PC-3 (cell line): ENCODE measurements around the gene TMEM141. TPM values are rescaled to one million over a fixed set of nuclear protein-coding genes. Genes with fewer than 3 reads are reported as not detected.
"Not testable (repeated sequence)": the region's sequence is repeated elsewhere in the genome, so short reads cannot be mapped to it uniquely, and the experiment has no call there.

Experiments used
- ATAC-seq: fragments of 200-7000 bp; cut with Tn5 transposase; 2 replicates; pipeline ENCODE4 v1.9.1; 2020; ENCODE audit warnings: mild to moderate bottlenecking, moderate library complexity
- BruUV-seq: library from RNA; stranded (reverse); fragments of 400-500 nt; replicated peaks from 2 replicates; lab custom pipeline; 2021; lab: Mats Ljungman, UMichigan
- CTCF ChIA-PET: fragments of 300-600 bp; sonication (Branson Sonifier 250); formaldehyde crosslinking; loops from one replicate; lab custom pipeline; 2022; ENCODE audit warnings: antibody characterized with exemption; lab: Charles Lee
- POLR2A ChIA-PET: fragments of 300-600 bp; sonication (Branson Sonifier 250); formaldehyde crosslinking; loops from one replicate; lab custom pipeline; 2022; ENCODE audit warnings: antibody characterized with exemption; ENCODE audit not compliant: unreplicated experiment; lab: Charles Lee
- DNase-seq: peaks from one replicate; pipeline ENCODE4 v3.0.0-alpha.2; 2015
- H2AFZ ChIP-seq: fragments of 300-600 bp; sonication (generic); 2 replicates; pipeline ENCODE4 v1.6.0; 2016; ENCODE audit warnings: antibody characterized with exemption, low read length
- H3F3A ChIP-seq: fragments of 300-600 bp; sonication (generic); one replicate; pipeline ENCODE4 v1.6.0; 2017; ENCODE audit warnings: antibody characterized with exemption, low read length, control low read depth, mild to moderate bottlenecking; ENCODE audit not compliant: unreplicated experiment
- H3K27ac ChIP-seq: fragments of 300-600 bp; sonication (generic); 2 replicates; pipeline ENCODE4 v1.5.1; 2016; ENCODE audit warnings: mild to moderate bottlenecking, low read length
- H3K27me3 ChIP-seq: fragments of 300-600 bp; sonication (generic); 2 replicates; pipeline ENCODE4 v1.6.1; 2016; ENCODE audit warnings: low read length, mixed read lengths
- H3K36me3 ChIP-seq: fragments of 300-600 bp; sonication (generic); 2 replicates; pipeline ENCODE4 v1.6.1; 2016; ENCODE audit warnings: low read depth, mixed run types, low read length, mixed read lengths
- H3K4me1 ChIP-seq: fragments of 300-600 bp; sonication (generic); 2 replicates; pipeline ENCODE4 v1.5.1; 2016; ENCODE audit warnings: low read length; ENCODE audit not compliant: insufficient read depth
- H3K4me2 ChIP-seq: fragments of 300-600 bp; sonication (generic); 2 replicates; pipeline ENCODE4 v1.6.0; 2016; ENCODE audit warnings: low read length
- H3K4me3 ChIP-seq: fragments of 300-600 bp; sonication (generic); 2 replicates; pipeline ENCODE4 v1.5.1; 2016; ENCODE audit warnings: mild to moderate bottlenecking, low read length, mixed read lengths
- H3K79me2 ChIP-seq: fragments of 300-600 bp; sonication (generic); 2 replicates; pipeline ENCODE4 v1.6.1; 2017; ENCODE audit warnings: low read length, mixed read lengths
- H3K9ac ChIP-seq: fragments of 300-600 bp; sonication (generic); 2 replicates; pipeline ENCODE4 v1.6.0; 2016; ENCODE audit warnings: mild to moderate bottlenecking, low read length
- H3K9me2 ChIP-seq: fragments of 300-600 bp; sonication (generic); replicated peaks from 2 replicates; pipeline ENCODE4 v1.6.1; 2016; ENCODE audit warnings: mixed run types, low read length, mixed read lengths
- H3K9me3 ChIP-seq: fragments of 300-600 bp; sonication (generic); 2 replicates; pipeline ENCODE4 v1.6.1; 2016; ENCODE audit warnings: low read length, mixed read lengths
- H4K20me1 ChIP-seq: fragments of 300-600 bp; sonication (generic); 2 replicates; pipeline ENCODE4 v1.6.1; 2016; ENCODE audit warnings: low read length, mixed read lengths
- EZH2 ChIP-seq: fragments of 300-600 bp; sonication (generic); IDR thresholded peaks from one replicate; pipeline ENCODE4 v1.6.1; 2017; ENCODE audit warnings: antibody characterized with exemption, mild to moderate bottlenecking, low read length; ENCODE audit not compliant: unreplicated experiment
- EZH2phosphoT487 ChIP-seq: fragments of 300-600 bp; sonication (generic); IDR thresholded peaks from 2 replicates; pipeline ENCODE4 v1.6.1; 2018; ENCODE audit warnings: mild to moderate bottlenecking, antibody characterized with exemption, low read length, borderline replicate concordance
- intact Hi-C: fragments of 100-400 bp; cut with micrococcal nuclease; formaldehyde crosslinking; loops from 2 replicates; pipeline ENCODE4 v1.9.0; 2023
- total RNA-seq: library from RNA; depleted of rRNA; stranded (reverse); fragments of >200 nt; gene quantifications from 2 replicates; pipeline ENCODE4 v1.2.3, GENCODE V29; 2014
- TF ChIP-seq, protein P1 (sequence below): fragments of 300-600 bp; sonication (generic); conservative IDR thresholded peaks from 2 replicates; pipeline ENCODE4 v1.5.1; 2017; ENCODE audit warnings: antibody characterized with exemption, low read depth, mild to moderate bottlenecking, low read length

Gene TMEM141
- total RNA-seq, 1 experiment from 2014 or later = 101 TPM

DNA sequence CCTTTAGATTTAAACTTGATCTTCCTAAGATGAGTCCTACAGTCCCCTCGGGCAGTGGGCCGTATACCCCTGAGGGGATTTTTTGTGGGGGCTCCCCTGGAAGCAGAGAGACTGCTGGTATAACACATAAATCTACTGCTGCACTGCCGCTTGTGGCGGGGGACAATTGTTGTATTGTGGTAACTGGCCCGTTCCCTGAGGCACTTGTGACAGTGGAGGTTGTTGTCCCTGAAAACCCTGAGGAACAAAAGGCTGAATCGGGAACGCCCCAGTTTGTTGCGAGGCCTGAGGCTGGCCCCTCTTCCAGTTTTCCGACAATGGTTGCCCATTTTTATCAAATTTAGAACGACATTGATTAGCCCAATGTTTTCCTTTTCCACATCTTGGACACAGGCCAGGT lies 4.7 kb upstream of the TMEM141 start:
- H3K79me2 ChIP-seq = 0 out of 2 replicates have a peak, but pooled peaks cover 2% of the 10 kb centered on the region
- DNase-seq = no peak
- no peak overlapping the region for H3K4me2 ChIP-seq
- no peaks in the 10 kb centered on the region for H3F3A ChIP-seq
- H4K20me1 ChIP-seq = no peaks in the 10 kb centered on the region
- intact Hi-C loops = loop anchor here (5.0 kb wide), 1 partner anchor 251 kb away; no protein-coding TSS in a partner anchor
- no peaks in the 10 kb centered on the region for H3K9me2 ChIP-seq
- H3K4me1 ChIP-seq = peaks cover 13% of the 10 kb centered on the region
- ChIA-PET CTCF (no interaction called here), POLR2A (interaction anchor here (0.7 kb wide), 1 partner anchor 262 kb away, joined by 6 read pairs; no protein-coding TSS in a partner anchor)
- no peak for ATAC-seq
- H3K27ac ChIP-seq = no peak overlapping the region
- no peaks in the 10 kb centered on the region for H3K36me3 ChIP-seq
- H3K4me3 ChIP-seq = no peak overlapping the region
- H2AFZ ChIP-seq = no peak overlapping the region
- H3K9ac ChIP-seq = no peak overlapping the region
- H3K27me3 ChIP-seq = no peaks in the 10 kb centered on the region
- no peaks in the 10 kb centered on the region for H3K9me3 ChIP-seq
- BruUV-seq = no TSS peak
- TF ChIP-seq EZH2 (no peak), EZH2phosphoT487 (no peak)
- TF ChIP-seq, protein P1, sequence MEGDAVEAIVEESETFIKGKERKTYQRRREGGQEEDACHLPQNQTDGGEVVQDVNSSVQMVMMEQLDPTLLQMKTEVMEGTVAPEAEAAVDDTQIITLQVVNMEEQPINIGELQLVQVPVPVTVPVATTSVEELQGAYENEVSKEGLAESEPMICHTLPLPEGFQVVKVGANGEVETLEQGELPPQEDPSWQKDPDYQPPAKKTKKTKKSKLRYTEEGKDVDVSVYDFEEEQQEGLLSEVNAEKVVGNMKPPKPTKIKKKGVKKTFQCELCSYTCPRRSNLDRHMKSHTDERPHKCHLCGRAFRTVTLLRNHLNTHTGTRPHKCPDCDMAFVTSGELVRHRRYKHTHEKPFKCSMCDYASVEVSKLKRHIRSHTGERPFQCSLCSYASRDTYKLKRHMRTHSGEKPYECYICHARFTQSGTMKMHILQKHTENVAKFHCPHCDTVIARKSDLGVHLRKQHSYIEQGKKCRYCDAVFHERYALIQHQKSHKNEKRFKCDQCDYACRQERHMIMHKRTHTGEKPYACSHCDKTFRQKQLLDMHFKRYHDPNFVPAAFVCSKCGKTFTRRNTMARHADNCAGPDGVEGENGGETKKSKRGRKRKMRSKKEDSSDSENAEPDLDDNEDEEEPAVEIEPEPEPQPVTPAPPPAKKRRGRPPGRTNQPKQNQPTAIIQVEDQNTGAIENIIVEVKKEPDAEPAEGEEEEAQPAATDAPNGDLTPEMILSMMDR = no peak

DNA sequence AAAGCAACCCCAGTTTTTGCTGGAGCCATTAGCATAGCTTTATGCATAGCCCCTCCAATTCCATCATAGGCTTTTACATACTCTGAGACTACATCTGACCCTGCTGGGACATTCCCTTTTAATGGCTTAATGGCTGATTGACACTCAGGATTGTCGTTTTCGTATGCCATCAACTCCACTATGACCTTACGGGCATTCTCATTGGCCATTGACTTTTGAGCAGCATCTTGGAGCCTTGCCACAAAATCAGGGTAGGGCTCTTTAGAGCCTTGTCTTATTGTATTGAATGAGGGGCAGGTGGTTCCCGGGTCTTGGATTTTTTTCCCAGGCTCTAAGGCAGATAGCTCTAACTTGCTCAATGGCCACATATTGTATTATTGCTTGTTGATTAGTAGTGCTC lies 4.2 kb upstream of the TMEM141 start:
- H3K27me3 ChIP-seq, H3F3A ChIP-seq, H3K4me3 ChIP-seq, ATAC-seq, H3K79me2 ChIP-seq, H3K4me2 ChIP-seq, POLR2A ChIA-PET, BruUV-seq, DNase-seq, H4K20me1 ChIP-seq, H3K9me2 ChIP-seq, CTCF ChIA-PET, H3K36me3 ChIP-seq, H3K9me3 ChIP-seq, H3K27ac ChIP-seq, H3K9ac ChIP-seq, H2AFZ ChIP-seq: not testable (repeated sequence)
- H3K4me1 ChIP-seq = peaks cover 16% of the 10 kb centered on the region
- intact Hi-C loops = loop anchor here (5.0 kb wide), 1 partner anchor 250 kb away; no protein-coding TSS in a partner anchor

DNA sequence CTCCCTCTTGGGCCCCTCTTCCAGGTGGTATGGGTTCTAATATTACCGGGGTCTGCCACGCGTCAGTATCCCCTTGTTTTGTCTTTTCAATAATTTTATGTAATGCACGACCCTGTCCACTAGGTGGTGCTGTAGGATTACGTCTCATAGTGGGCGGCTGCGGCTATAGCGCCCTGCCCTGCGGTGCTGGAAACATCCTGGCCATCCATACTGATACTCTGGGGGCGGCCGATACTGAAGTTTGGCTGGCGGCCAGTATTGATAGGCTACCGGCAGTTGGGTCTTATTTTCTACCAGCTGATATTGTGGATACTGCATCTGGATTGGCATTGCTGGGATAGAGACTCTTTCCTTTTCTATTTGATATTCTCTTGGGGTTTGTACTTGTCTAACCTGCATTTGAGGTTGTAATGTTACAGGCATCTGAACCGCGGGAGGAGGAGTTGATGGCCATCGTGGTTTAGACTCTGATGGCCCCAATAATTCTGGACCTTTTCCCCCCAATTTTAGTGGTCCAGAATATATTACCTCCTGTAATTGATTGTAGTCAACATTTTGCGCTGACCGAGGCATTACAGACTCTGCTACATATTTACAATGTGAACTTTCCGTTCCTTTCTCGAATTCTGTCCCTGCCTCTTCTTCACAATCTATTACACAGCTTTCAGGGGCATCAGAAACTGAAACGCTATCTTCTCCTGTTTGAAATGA lies 3.3 kb upstream of the TMEM141 start:
- H3K9me3 ChIP-seq = no peaks in the 10 kb centered on the region
- ChIA-PET POLR2A (no interaction called here), CTCF (no interaction called here)
- no TSS peak for BruUV-seq
- peaks cover 2% of the 10 kb centered on the region; the same call in 1 of the 2 replicates for H3K36me3 ChIP-seq
- intact Hi-C loops = loop anchor here (5.0 kb wide), 1 partner anchor 249 kb away; no protein-coding TSS in a partner anchor
- peak; percentile 65 for DNase-seq
- no peaks in the 10 kb centered on the region for H3F3A ChIP-seq
- H3K79me2 ChIP-seq = peaks cover 13% of the 10 kb centered on the region
- no peaks in the 10 kb centered on the region for H3K27me3 ChIP-seq
- H3K4me2 ChIP-seq = peak overlapping the region; percentile 95
- H3K4me1 ChIP-seq = peaks cover 22% of the 10 kb centered on the region
- TF ChIP-seq, protein P1 = peak; percentile 80
- TF ChIP-seq EZH2 = no peak
- no peaks in the 10 kb centered on the region for H3K9me2 ChIP-seq
- H3K27ac ChIP-seq = no peak overlapping the region
- peak overlapping the region; percentile 93 for H2AFZ ChIP-seq
- no peaks in the 10 kb centered on the region for H4K20me1 ChIP-seq
- H3K4me3 ChIP-seq = peak overlapping the region; percentile 70
- no peak for ATAC-seq
- H3K9ac ChIP-seq = peak overlapping the region; percentile 47; the same call in 1 of the 2 replicates

DNA sequence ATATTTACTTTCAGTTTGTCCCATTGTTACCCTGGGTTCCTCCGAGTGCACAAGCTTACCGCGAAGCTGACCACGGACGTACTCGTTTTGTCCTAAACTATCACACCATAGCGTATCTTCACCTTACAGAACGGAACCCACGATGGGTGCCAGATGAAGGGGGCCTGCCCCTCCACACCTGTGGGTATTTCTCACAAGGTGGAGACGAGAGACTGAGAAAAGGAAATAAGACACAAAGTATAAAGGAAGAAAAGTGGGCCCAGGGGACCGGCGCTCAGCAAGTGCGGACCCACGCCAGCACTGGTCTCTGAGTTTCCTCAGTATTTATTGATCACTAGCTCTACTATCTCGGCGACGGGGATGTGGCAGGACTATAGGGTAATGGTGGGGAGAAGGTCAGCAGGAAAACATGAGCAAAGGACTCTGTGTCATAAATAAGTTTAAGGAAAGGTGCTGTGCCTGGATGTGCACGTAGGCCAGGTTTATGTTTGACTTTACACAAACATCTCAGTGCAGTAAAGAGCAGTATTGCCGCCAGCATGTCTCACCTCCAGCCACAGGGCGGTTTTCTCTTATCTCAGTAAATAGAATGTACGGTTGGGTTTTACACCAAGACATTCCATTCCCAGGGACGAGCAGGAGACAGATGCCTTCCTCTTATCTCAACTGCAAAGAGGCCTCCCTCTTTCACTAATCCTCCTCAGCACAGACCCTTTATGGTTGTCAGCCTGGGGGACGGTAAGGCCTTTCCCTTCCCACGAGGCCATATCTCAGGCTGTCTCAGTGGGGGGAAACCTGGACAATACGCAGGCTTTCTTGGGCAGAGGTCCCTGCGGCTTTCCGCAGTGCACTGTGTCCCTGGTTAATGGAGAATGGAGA lies 2.3 kb upstream of the TMEM141 start:
- H3K27me3 ChIP-seq, ATAC-seq, H3F3A ChIP-seq, H3K9me2 ChIP-seq, BruUV-seq, H4K20me1 ChIP-seq, H3K36me3 ChIP-seq, H3K27ac ChIP-seq, H3K9me3 ChIP-seq: not testable (repeated sequence)
- peaks cover 22% of the 10 kb centered on the region for H3K4me1 ChIP-seq
- H2AFZ ChIP-seq = peak overlapping the region; percentile 93
- POLR2A ChIA-PET = interaction anchor here (0.6 kb wide), 1 partner anchor 60 kb away, joined by 5 read pairs; no protein-coding TSS in a partner anchor
- CTCF ChIA-PET = interaction anchor here (0.6 kb wide), 1 partner anchor 205 kb away, joined by 4 read pairs; no protein-coding TSS in a partner anchor
- DNase-seq = peak; percentile 18
- peak overlapping the region; percentile 70 for H3K4me3 ChIP-seq
- H3K79me2 ChIP-seq = peaks cover 13% of the 10 kb centered on the region
- H3K4me2 ChIP-seq = peak overlapping the region; percentile 95
- peak overlapping the region; percentile 47; the same call in 1 of the 2 replicates for H3K9ac ChIP-seq
- intact Hi-C loops = loop anchor here (5.0 kb wide), 1 partner anchor 248 kb away; no protein-coding TSS in a partner anchor
